Tibial nerve (tissue), 4 donors: Measurements from ENCODE around the gene RHOH. TPM values are rescaled to one million over a fixed set of nuclear protein-coding genes. Genes with fewer than 3 reads are reported as not detected.

ENCODE experiments used
- DNase-seq, 2 donors: peaks; one replicate each; pipeline ENCODE4 v3.0.0-alpha.2; 2019; ENCODE audit warnings: low spot score in 2 of 2
- H3K27ac ChIP-seq, 4 donors: fragments of 200-600 bp; sonication (generic) in 3 of 4; one replicate each; pipeline ENCODE4 v1.5.1; 2017 to 2019; ENCODE audit warnings: mild to moderate bottlenecking in 1 of 4
- H3K27me3 ChIP-seq, 2 donors: fragments of 200-600 bp; sonication (generic) in 1 of 2; one replicate each; pipeline versions ENCODE4 v1.5.1 to v1.6.0; 2017 to 2019
- H3K36me3 ChIP-seq, 3 donors: fragments of 200-600 bp; sonication (generic); one replicate each; pipeline ENCODE4 v1.5.1; 2018 to 2019
- H3K4me1 ChIP-seq, 4 donors: fragments of 200-600 bp; sonication (generic) in 3 of 4; one replicate each; pipeline ENCODE4 v1.5.1; 2017 to 2019
- H3K4me3 ChIP-seq, 4 donors: fragments of 200-600 bp; sonication (generic) in 3 of 4; one replicate each; pipeline ENCODE4 v1.5.1; 2017 to 2019; ENCODE audit warnings: mild to moderate bottlenecking in 1 of 4, moderate library complexity in 1 of 4
- H3K9me3 ChIP-seq, 4 donors: fragments of 200-600 bp; sonication (generic) in 3 of 4; one replicate each; pipeline ENCODE4 v1.5.1; 2017 to 2019
- CTCF ChIP-seq, 5 experiments: fragments of 200-600 bp in 3 of 5; fragments of 450-650 bp in 2 of 5; sonication (generic) in 3 of 5; IDR thresholded peaks; one replicate each; pipeline ENCODE4 v1.5.1; 2016 to 2019; ENCODE audit warnings: antibody characterized with exemption in 5 of 5, mild to moderate bottlenecking in 3 of 5, moderate library complexity in 2 of 5
- EP300 ChIP-seq, 2 donors: sonication (generic); formaldehyde crosslinking; IDR thresholded peaks; one replicate each; pipeline ENCODE4 v1.6.1; 2017; ENCODE audit warnings: antibody characterized with exemption in 2 of 2, mild to moderate bottlenecking in 1 of 2
- POLR2A ChIP-seq, 2 donors: fragments of 450-650 bp; IDR thresholded peaks; one replicate each; pipeline ENCODE4 v1.6.1; 2017; ENCODE audit warnings: antibody characterized with exemption in 2 of 2, mild to moderate bottlenecking in 2 of 2, moderate library complexity in 2 of 2
- WGBS, 2 donors: methylation state at CpG; one replicate each; pipeline ENCODE4 v1.1.5; 2018; 5-methylcytosine and 5-hydroxymethylcytosine counted together
- total RNA-seq, 4 donors: library from RNA; depleted of rRNA; stranded (reverse); fragments of >200 nt; gene quantifications; one replicate each; pipeline ENCODE4 v1.1.0, GENCODE V29; 2016

The RHOH gene
- total RNA-seq, 4 donors from 2014 or later: 0.30 to 2.2 (median 1.0) TPM

GRCh38 chr4:40204507-40205258 lies 7.9 kb downstream of the RHOH start:
- H3K4me1 ChIP-seq: no peaks in the 10 kb centered on the region
- H3K27ac ChIP-seq: peak overlapping the region in 1 of 4 donors; percentile 44
- H3K36me3 ChIP-seq: no peaks in the 10 kb centered on the region
- no peak overlapping the region for H3K4me3 ChIP-seq
- TF ChIP-seq POLR2A (IDR thresholded peaks at IDR 0.05) (no peak), CTCF (IDR thresholded peaks at IDR 0.05) (no peak), EP300 (IDR thresholded peaks at IDR 0.05) (no peak)
- H3K9me3 ChIP-seq: no peaks in the 10 kb centered on the region
- WGBS, 2 donors: 91 to 95% methylated on average over 9 of the region's 9 CpGs
- no peaks in the 10 kb centered on the region for H3K27me3 ChIP-seq
- no peak for DNase-seq

- Histone ChIP-seq H3K36me3 (no peaks in the 10 kb centered on the region), H3K27ac (peak overlapping the region in 3 of 4 donors; percentile 36 to 51 (median 49)), H3K4me1 (no peaks in the 10 kb centered on the region), H3K9me3 (no peaks in the 10 kb centered on the region), H3K4me3 (no peak overlapping the region), H3K27me3 (no peaks in the 10 kb centered on the region)
- no peak for DNase-seq
- WGBS, 2 donors: 67 to 77% methylated on average over 6 of the region's 6 CpGs
- TF ChIP-seq EP300 (IDR thresholded peaks at IDR 0.05) (no peak), POLR2A (IDR thresholded peaks at IDR 0.05) (no peak), CTCF (IDR thresholded peaks at IDR 0.05) (no peak)
These were observed 8.7 kb downstream of the RHOH start for GRCh38 chr4:40205259-40206198.

- Histone ChIP-seq H3K4me3 (no peak overlapping the region), H3K9me3 (no peaks in the 10 kb centered on the region), H3K36me3 (no peaks in the 10 kb centered on the region), H3K4me1 (no peaks in the 10 kb centered on the region), H3K27me3 (no peaks in the 10 kb centered on the region), H3K27ac (peak overlapping the region in 3 of 4 donors; percentile 36 to 51 (median 49))
- no peak for DNase-seq
- no peak for TF ChIP-seq CTCF (IDR thresholded peaks at IDR 0.05)
- TF ChIP-seq POLR2A (IDR thresholded peaks at IDR 0.05): no peak
- no peak for TF ChIP-seq EP300 (IDR thresholded peaks at IDR 0.05)
- WGBS, 2 donors: 48 to 50% methylated on average over 2 of the region's 2 CpGs
These were observed 9.6 kb downstream of the RHOH start for GRCh38 chr4:40206426-40206825.

GRCh38 chr4:40209401-40209800 lies 12.6 kb downstream of the RHOH start:
- Histone ChIP-seq H3K9me3 (no peaks in the 10 kb centered on the region), H3K4me3 (no peak overlapping the region), H3K27ac (no peak overlapping the region), H3K36me3 (no peaks in the 10 kb centered on the region), H3K4me1 (peaks cover 0 to 6% (median 0%) of the 10 kb centered on the region in 4 donors), H3K27me3 (no peaks in the 10 kb centered on the region)
- no peak for DNase-seq
- TF ChIP-seq POLR2A (IDR thresholded peaks at IDR 0.05) (no peak), EP300 (IDR thresholded peaks at IDR 0.05) (no peak), CTCF (IDR thresholded peaks at IDR 0.05) (no peak)
- 87 to 93% methylated on average over 4 of the region's 4 CpGs for WGBS, 2 donors

- DNase-seq: no peak
- H3K27me3 ChIP-seq: no peaks in the 10 kb centered on the region
- WGBS, 2 donors: 90 to 92% methylated on average over 5 of the region's 5 CpGs
- no peaks in the 10 kb centered on the region for H3K9me3 ChIP-seq
- H3K4me1 ChIP-seq: peaks cover 0 to 6% (median 0%) of the 10 kb centered on the region in 4 donors
- H3K27ac ChIP-seq: no peak overlapping the region
- no peaks in the 10 kb centered on the region for H3K36me3 ChIP-seq
- H3K4me3 ChIP-seq: no peak overlapping the region
- TF ChIP-seq EP300 (IDR thresholded peaks at IDR 0.05) (no peak), CTCF (IDR thresholded peaks at IDR 0.05) (no peak), POLR2A (IDR thresholded peaks at IDR 0.05) (no peak)
These were observed 13.9 kb downstream of the RHOH start for GRCh38 chr4:40210776-40211175.
